Suppressor macrophage treated with lipopolysaccharide for 1 hour (primary cell): Measurements from ENCODE around the gene TNFAIP2.
"Not testable (repeated sequence)": the region's sequence is repeated elsewhere in the genome, so short reads cannot be mapped to it uniquely, and the experiment has no call there.

Experiments used
- DNase-seq, 3 donors: peaks; one replicate each; pipeline ENCODE4 v3.0.0-alpha.2; 2020 to 2022

Gene TNFAIP2

GRCh38 chr14:103135333-103136260 lies 12.3 kb downstream of the TNFAIP2 start:
- peak in 2 of 3 donors; percentile 23 to 51 for DNase-seq

GRCh38 chr14:103136388-103137271 lies 13.4 kb downstream of the TNFAIP2 start:
- peak; percentile 70 to 78 (median 75) for DNase-seq

GRCh38 chr14:103137689-103138300 lies 14.5 kb downstream of the TNFAIP2 start:
- DNase-seq = peak in 1 of 3 donors; percentile 59

GRCh38 chr14:103138301-103139131 lies 15.3 kb downstream of the TNFAIP2 start:
- peak; percentile 86 to 95 (median 87) for DNase-seq

- DNase-seq = peak in 1 of 3 donors; percentile 69
Observed at GRCh38 chr14:103139132-103140025, 16.1 kb downstream of the TNFAIP2 start.

GRCh38 chr14:103140316-103141109 lies 17.3 kb downstream of the TNFAIP2 start:
- peak; percentile 75 to 87 (median 83) for DNase-seq

- DNase-seq = peak; percentile 51 to 73 (median 66)
Observed at GRCh38 chr14:103141117-103141796, 18.0 kb downstream of the TNFAIP2 start.

GRCh38 chr14:103142026-103142425 lies 18.8 kb downstream of the TNFAIP2 start:
- peak in 1 of 3 donors; percentile 42 for DNase-seq

- DNase-seq = peak; percentile 54 to 56 (median 55)
Observed at GRCh38 chr14:103142721-103143302, 19.6 kb downstream of the TNFAIP2 start.

GRCh38 chr14:103143506-103143905 lies 20.2 kb downstream of the TNFAIP2 start:
- DNase-seq = peak; percentile 29 to 62 (median 49)

GRCh38 chr14:103144085-103144484 lies 20.8 kb downstream of the TNFAIP2 start:
- DNase-seq = no peak

GRCh38 chr14:103146141-103146709 lies 23.0 kb downstream of the TNFAIP2 start:
- peak in 2 of 3 donors; percentile 22 to 31 for DNase-seq

- DNase-seq = no peak
Observed at GRCh38 chr14:103149351-103150237, 26.3 kb downstream of the TNFAIP2 start.

- DNase-seq = peak; percentile 56 to 63 (median 56)
Observed at GRCh38 chr14:103151270-103151945, 28.1 kb downstream of the TNFAIP2 start.

GRCh38 chr14:103155010-103155409 lies 31.7 kb downstream of the TNFAIP2 start:
- DNase-seq = peak; percentile 94 to 96 (median 95)

GRCh38 chr14:103155416-103155815 lies 32.2 kb downstream of the TNFAIP2 start:
- DNase-seq = not testable (repeated sequence)
